ENCODE data around the gene ATP2A1.

ATP2A1 gene

GRCh38 chr16:28834349-28834748, 43.9 kb upstream of the ATP2A1 start:
- TF ChIP-seq EZH2 (IDR thresholded peaks at IDR 0.05; ENCODE audit: borderline replicate concordance, low read length) (no peak), CTCF (IDR thresholded peaks at IDR 0.05; ENCODE audit: low read length) (no peak)
- no peaks in the 10 kb centered on the region for H3K9me3 ChIP-seq (ENCODE audit: low read length)
- H3K9ac ChIP-seq (ENCODE audit: low read length) = no peak overlapping the region
- H3K9me2 ChIP-seq (ENCODE audit: low read depth, low read length) = no peaks in the 10 kb centered on the region
- no peak overlapping the region for H3K4me2 ChIP-seq (ENCODE audit: low read length)
- 0 out of 2 replicates have a peak, but pooled peaks cover 8% of the 10 kb centered on the region for H3F3A ChIP-seq (ENCODE audit: insufficient read depth, low read length)
- no peaks in the 10 kb centered on the region for H4K20me1 ChIP-seq (ENCODE audit: insufficient read depth, low read length)
- H3K4me1 ChIP-seq (ENCODE audit: insufficient read depth, low read length, severe bottlenecking) = no peaks in the 10 kb centered on the region
- H3K79me2 ChIP-seq (ENCODE audit: insufficient read depth, low read length) = no peaks in the 10 kb centered on the region
- no peak overlapping the region for H3K4me3 ChIP-seq (ENCODE audit: low read depth, low read length, poor library complexity, severe bottlenecking)
- no peaks in the 10 kb centered on the region for H3K27me3 ChIP-seq (ENCODE audit: insufficient read depth, low read length)
- peaks cover 99% of the 10 kb centered on the region for H3K36me3 ChIP-seq (ENCODE audit: insufficient read depth, low read length)
- no peak overlapping the region for H3K27ac ChIP-seq (ENCODE audit: low read depth, low read length, poor library complexity, severe bottlenecking)
- no peak overlapping the region for H2AFZ ChIP-seq (ENCODE audit: low read length)

- Histone ChIP-seq H3K4me3 (ENCODE audit: low read depth, low read length, poor library complexity, severe bottlenecking) (no peak overlapping the region), H3K79me2 (ENCODE audit: insufficient read depth, low read length) (no peaks in the 10 kb centered on the region), H4K20me1 (ENCODE audit: insufficient read depth, low read length) (no peaks in the 10 kb centered on the region), H3F3A (ENCODE audit: insufficient read depth, low read length) (0 out of 2 replicates have a peak, but pooled peaks cover 8% of the 10 kb centered on the region), H3K27me3 (ENCODE audit: insufficient read depth, low read length) (no peaks in the 10 kb centered on the region), H2AFZ (ENCODE audit: low read length) (no peak overlapping the region), H3K27ac (ENCODE audit: low read depth, low read length, poor library complexity, severe bottlenecking) (no peak overlapping the region), H3K36me3 (ENCODE audit: insufficient read depth, low read length) (peaks cover 91% of the 10 kb centered on the region), H3K4me2 (ENCODE audit: low read length) (no peak overlapping the region), H3K9me3 (ENCODE audit: low read length) (no peaks in the 10 kb centered on the region), H3K9ac (ENCODE audit: low read length) (no peak overlapping the region), H3K4me1 (ENCODE audit: insufficient read depth, low read length, severe bottlenecking) (no peaks in the 10 kb centered on the region), H3K9me2 (ENCODE audit: low read depth, low read length) (no peaks in the 10 kb centered on the region)
- TF ChIP-seq EZH2 (IDR thresholded peaks at IDR 0.05; ENCODE audit: borderline replicate concordance, low read length) = no peak
- no peak for TF ChIP-seq CTCF (IDR thresholded peaks at IDR 0.05; ENCODE audit: low read length)
Measured at GRCh38 chr16:28834873-28835863, 43.1 kb upstream of the ATP2A1 start.

- Histone ChIP-seq H4K20me1 (ENCODE audit: insufficient read depth, low read length) (no peaks in the 10 kb centered on the region), H3K9me2 (ENCODE audit: low read depth, low read length) (no peaks in the 10 kb centered on the region), H3K27me3 (ENCODE audit: insufficient read depth, low read length) (no peaks in the 10 kb centered on the region), H3K27ac (ENCODE audit: low read depth, low read length, poor library complexity, severe bottlenecking) (no peak overlapping the region), H3K9me3 (ENCODE audit: low read length) (no peaks in the 10 kb centered on the region), H3K79me2 (ENCODE audit: insufficient read depth, low read length) (no peaks in the 10 kb centered on the region), H3K36me3 (ENCODE audit: insufficient read depth, low read length) (peaks cover 83% of the 10 kb centered on the region), H3K4me3 (ENCODE audit: low read depth, low read length, poor library complexity, severe bottlenecking) (no peak overlapping the region), H3K9ac (ENCODE audit: low read length) (no peak overlapping the region), H3K4me1 (ENCODE audit: insufficient read depth, low read length, severe bottlenecking) (no peaks in the 10 kb centered on the region), H3F3A (ENCODE audit: insufficient read depth, low read length) (0 out of 2 replicates have a peak, but pooled peaks cover 8% of the 10 kb centered on the region), H2AFZ (ENCODE audit: low read length) (no peak overlapping the region), H3K4me2 (ENCODE audit: low read length) (no peak overlapping the region)
- TF ChIP-seq EZH2 (IDR thresholded peaks at IDR 0.05; ENCODE audit: borderline replicate concordance, low read length) = no peak
- TF ChIP-seq CTCF (IDR thresholded peaks at IDR 0.05; ENCODE audit: low read length) = no peak
Measured at GRCh38 chr16:28835864-28836760, 42.2 kb upstream of the ATP2A1 start.
